Transverse colon (tissue), 4 donors: ENCODE measurements around the gene ADIPOQ.

Experiments
- POLR2A ChIP-seq: fragments of 450-650 bp; IDR thresholded peaks from one replicate; pipeline ENCODE4 v1.6.1; 2016; ENCODE audit warnings: antibody characterized with exemption, mild to moderate bottlenecking, moderate library complexity
- POLR2AphosphoS5 ChIP-seq, 3 donors: sonication (generic); formaldehyde crosslinking; IDR thresholded peaks; one replicate each; pipeline ENCODE4 v1.6.1; 2016; ENCODE audit warnings: antibody characterized with exemption in 3 of 3
- TF ChIP-seq, protein P1 (sequence below), 5 experiments: fragments of 200-600 bp in 3 of 5; fragments of 450-650 bp in 2 of 5; sonication (generic) in 3 of 5; IDR thresholded peaks; 1 replicate in 2 of 5; 2 replicates in 3 of 5; pipeline ENCODE4 v1.5.1; 2016 to 2017; ENCODE audit warnings: antibody characterized with exemption in 5 of 5, inconsistent platforms in 3 of 5, mild to moderate bottlenecking in 2 of 5, moderate library complexity in 1 of 5

DNA sequence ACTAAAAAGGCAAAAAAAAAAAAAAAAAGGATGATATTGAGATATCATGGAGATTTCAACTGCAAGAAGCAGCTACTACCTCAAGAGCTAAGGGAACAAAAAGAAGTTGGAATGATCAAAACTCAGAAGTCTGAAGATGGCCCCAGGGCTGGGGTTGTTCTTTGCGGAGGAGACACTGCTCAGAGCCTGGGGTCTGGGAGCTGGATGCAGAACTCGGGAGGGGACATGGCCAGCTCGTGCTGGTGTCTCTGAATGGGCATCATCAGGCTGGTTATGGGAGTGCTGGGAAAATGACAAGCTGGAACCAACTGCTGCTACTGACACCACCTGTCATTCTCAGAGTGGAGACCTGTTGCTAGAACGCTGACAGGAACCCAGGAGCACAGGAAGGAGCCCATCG, 14.2 kb upstream of the ADIPOQ start:
- TF ChIP-seq POLR2AphosphoS5 (IDR thresholded peaks at IDR 0.05) (no peak), POLR2A (no peak)
- TF ChIP-seq, protein P1, sequence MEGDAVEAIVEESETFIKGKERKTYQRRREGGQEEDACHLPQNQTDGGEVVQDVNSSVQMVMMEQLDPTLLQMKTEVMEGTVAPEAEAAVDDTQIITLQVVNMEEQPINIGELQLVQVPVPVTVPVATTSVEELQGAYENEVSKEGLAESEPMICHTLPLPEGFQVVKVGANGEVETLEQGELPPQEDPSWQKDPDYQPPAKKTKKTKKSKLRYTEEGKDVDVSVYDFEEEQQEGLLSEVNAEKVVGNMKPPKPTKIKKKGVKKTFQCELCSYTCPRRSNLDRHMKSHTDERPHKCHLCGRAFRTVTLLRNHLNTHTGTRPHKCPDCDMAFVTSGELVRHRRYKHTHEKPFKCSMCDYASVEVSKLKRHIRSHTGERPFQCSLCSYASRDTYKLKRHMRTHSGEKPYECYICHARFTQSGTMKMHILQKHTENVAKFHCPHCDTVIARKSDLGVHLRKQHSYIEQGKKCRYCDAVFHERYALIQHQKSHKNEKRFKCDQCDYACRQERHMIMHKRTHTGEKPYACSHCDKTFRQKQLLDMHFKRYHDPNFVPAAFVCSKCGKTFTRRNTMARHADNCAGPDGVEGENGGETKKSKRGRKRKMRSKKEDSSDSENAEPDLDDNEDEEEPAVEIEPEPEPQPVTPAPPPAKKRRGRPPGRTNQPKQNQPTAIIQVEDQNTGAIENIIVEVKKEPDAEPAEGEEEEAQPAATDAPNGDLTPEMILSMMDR (IDR thresholded peaks at IDR 0.05): no peak
